GM18517 (cell line): ENCODE data around the gene GRB7.
A peak's percentile ranks its signal among the peaks of the same experiment; 100 is the strongest.

ENCODE experiments used
- ATAC-seq: cut with Tn5 transposase; IDR thresholded peaks from one replicate; pipeline ENCODE4 v1.9.1; 2021; ENCODE audit warnings: mild to moderate bottlenecking, moderate library complexity; ENCODE audit not compliant: unreplicated experiment

The GRB7 gene

DNA sequence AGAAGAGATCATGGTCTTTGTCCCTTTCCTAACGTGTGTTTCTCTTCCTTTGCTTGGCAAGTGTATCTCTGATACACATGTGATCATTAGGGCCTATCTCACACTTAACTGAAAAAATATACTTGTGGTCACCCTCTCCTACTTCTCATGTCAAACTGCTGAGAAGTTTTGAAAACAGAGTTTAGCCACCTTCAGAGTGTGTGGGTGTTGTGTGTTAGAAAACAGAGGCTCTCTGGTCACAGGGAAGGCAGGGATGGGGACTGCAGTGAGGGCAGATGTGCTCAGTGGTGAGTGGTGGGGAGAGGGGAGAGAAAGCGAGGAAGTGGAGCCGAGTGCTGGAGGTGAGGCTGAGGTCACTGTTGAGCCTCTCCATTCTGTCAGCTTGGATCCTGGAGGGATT lies 29.4 kb downstream of the GRB7 start:
- no peak for ATAC-seq

- peak; percentile 47 for ATAC-seq
Measured at GRCh38 chr17:39769974-39770587, 32.3 kb downstream of the GRB7 start.

GRCh38 chr17:39772415-39772814 lies 34.7 kb downstream of the GRB7 start:
- no peak for ATAC-seq

DNA sequence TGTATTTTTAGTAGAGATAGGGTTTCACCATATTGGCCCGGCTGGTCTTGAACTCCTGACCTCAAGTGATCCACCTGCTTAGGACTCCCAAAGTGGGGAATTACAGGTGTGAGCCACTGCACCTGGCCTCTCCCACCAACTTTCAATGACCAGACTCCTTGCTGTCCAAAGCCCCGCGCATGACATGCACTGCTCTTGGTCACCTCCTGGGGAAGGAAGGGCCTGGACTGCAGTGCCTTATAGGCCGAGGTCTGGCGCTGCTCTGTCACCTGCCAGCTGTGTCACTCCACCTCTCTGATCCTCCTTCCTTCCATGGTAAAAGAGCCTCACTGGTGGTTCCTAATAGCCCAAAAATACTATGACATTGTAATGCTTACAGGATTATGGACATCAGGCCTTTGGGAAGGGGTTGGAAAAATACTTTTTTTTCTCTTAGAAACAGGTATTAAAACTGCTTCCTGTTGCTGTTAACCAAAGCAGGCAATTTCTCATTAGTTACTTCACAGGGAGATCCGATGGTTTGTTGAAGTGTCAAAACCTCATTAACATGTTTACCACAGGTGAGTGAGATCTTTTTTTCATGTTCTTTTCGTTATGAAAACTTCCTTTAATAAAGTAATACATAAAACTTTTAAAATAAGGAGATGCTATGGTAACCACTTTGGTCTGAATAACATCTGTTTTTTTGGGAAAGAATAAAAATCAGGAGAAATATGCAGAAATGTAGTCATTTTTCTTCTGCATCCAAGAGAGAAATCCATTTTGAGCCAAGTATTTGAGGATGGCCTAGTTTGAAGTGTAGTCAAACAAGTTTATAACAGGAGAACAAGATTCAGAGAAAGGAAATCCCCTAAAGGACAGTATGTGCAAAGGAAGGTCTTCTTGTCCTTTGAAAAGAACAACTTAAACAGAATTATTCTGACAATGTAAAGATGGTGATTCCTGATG lies 35.5 kb downstream of the GRB7 start:
- no peak for ATAC-seq

GRCh38 chr17:39774047-39774446 lies 36.3 kb downstream of the GRB7 start:
- ATAC-seq: no peak

DNA sequence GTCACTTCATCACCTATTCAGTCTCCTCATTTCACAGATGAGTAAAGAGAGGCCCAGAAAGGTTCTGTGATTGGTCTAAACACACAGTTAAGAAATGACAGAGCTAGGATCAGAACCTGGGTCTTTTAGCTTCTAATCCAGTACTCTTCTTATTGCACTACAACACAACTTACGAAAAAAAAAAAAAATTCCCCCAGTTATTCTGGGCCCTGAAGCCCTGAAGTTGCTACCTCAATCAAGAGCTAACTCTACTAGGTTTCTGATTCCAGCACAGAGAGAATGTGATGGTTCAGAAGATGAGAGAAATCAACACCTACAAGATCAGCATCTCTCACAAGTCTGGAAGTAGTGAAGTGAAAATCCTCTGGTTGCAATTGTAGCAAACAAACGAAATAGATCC lies 37.3 kb downstream of the GRB7 start:
- ATAC-seq: no peak

GRCh38 chr17:39776252-39776651 lies 38.5 kb downstream of the GRB7 start:
- ATAC-seq: no peak

DNA sequence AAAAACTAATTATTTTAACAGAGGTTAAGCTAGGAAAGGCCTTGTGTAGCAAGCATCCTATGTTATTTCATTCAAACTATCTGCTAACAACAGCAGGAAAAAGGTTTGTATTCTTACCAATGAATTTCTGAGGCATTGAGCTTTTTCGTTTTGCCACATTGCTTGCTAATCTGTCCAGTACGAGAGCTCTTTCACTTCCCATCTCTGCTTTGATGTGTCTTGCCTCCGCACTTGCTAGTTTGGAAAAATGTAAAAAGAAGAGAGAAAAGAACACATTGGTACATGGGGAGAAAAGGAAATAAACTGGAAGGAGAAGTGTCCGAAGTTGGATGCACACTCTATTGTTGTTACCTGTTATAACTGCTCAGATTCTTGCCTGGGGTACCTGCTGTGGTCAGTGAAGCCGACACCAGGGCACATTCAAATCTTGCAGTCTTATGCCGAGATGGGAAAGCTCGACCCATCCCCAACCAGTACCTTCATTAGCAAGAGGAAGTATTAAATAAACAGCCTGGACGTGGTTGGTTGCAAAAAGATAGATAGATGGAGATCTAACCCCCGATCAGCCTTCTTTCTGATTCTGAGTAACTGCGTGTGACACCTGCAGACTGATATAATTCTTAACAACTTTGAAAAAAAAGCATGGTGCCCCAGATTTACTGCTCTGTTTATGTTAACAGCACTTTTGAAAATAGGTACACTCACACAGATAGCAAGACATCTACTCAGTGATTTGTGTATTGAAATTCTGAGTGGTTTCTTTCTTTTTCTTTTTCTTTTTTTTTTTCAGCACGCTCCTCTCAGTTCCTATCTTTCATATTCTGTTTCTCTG lies 40.0 kb downstream of the GRB7 start:
- ATAC-seq: peak; percentile 60

DNA sequence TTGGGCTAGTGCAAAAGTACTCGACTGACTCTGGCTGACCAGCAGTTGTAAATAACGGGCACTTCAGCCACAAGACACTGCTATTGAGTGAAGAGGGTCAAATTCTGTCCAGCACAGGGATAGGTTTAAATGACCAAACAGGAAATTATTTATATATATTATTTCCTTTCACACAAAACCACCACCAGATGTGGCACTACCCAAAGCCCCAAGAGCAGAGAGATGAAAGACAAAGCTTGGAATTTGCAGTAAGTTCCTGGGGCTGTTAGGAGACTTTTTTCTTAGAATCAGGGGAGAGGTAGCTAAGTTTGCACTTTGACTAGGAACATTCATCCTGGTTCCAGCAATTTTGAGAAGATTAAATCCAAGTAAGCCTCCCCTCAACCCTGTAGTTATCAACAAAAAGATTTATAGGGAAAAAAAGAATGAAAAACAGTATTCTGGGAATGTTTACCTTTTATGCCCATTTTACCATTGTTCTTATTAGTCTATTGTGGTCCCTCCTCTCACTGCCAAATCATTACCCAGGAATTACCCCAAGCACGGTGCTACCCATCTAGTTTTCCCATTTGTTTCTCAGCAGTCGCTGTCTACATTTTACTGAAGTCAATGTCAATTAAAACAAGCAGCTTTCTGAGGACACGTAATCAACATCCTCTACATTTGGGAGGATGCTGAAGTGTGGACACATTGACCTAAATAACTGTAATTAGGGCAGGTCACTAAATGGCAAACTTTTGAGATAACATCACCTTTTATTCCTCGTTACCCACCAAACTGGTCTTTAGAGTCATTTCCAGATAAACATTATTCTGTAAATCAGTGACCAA lies 43.5 kb downstream of the GRB7 start:
- no peak for ATAC-seq

- ATAC-seq: no peak
Measured at GRCh38 chr17:39781861-39782213, 44.1 kb downstream of the GRB7 start.

DNA sequence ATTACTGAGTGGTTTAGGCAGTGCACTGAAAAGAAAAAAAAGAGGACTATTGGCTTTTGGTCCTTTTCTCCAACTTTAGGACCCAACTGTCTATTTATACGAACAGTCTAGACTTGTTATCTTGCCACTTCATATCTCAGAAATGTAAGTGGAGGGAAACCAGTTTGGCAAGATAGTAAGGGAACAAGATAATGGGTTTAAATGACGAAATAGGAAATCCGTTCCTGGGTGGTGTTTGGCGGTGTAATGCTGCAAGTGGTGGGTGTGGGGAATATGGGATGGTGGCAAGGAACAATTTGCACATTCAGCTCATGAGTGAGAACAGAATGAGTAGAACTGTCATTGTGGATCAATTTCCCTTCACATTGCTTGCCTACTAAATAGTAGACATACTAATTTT lies 44.7 kb downstream of the GRB7 start:
- no peak for ATAC-seq

GRCh38 chr17:39782980-39783379 lies 45.2 kb downstream of the GRB7 start:
- ATAC-seq: no peak

- ATAC-seq: no peak
Measured at GRCh38 chr17:39787041-39787440, 49.3 kb downstream of the GRB7 start.

DNA sequence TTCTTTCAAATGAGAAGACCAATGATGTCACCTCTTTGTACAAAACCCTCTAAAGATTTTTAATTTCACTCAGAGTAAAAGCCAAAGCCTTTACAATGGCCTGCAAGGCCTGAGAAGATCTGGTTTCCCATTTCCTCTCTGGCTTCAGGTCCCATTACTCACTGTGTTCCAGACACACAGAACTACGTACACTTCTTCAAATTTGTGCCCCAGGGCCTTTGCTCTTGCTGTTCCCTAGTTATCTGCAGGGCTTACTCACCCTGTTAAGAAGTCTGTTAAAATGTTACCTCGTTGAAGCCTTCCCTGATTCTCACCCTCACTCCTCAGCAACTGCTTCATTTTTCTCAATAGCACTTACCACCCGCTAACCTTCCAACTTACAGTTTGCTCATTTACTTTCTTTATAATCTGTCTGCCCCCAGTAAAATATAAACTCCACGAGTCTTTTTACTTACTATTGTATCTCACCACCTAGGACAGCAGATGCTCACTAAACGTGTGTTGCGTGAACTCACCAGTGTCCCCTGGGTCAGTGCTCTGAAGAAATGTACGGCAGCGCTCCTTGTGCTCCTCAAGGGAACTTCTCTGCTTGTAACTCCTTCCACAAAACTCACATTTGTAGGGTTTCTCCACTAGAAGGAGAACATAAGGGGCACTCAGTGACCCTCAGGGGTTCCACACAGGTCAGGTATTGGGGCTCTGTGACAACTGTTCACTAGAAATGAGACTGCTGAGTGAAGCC lies 50.2 kb downstream of the GRB7 start:
- ATAC-seq: no peak

DNA sequence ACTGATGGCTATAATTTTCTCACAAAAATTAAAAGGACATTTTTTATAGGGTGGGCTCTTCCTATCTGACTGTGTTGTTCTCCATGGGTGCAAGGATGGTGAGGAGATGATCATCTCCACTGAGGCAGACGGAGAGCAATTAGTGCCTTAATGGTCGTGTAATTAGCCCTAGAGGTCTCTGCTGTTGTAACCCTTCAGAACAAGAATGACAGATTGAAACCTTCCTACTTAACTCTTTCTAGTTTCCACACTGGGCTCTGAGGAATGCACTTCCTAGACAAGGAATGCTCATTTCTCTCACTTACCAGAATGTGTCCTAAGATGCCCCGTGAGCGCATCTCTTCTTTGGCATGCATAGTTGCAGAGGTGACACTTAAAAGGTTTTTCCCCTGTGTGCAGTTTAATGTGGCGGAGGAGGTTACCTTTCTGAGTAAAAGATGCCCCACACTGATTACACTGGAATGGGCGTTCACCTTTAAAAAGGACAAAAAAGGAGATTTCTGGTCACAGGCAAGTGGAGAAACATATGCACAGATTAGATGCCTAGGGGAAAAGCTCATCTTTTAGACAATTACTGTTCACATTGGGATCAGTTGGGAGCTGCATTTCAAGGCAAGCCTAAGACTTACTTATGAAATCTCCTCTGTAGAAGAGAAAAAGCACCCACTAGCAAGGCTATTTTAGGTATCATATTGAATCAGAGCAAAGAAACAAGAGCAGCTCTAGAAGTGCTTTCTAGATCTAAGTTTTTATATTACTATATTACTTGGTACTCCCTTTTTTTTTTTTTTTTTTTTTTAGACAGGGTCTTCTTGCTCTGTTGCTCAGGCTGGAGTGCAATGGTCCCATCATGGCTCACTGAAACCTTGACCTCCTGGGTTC lies 53.6 kb downstream of the GRB7 start:
- ATAC-seq: no peak

DNA sequence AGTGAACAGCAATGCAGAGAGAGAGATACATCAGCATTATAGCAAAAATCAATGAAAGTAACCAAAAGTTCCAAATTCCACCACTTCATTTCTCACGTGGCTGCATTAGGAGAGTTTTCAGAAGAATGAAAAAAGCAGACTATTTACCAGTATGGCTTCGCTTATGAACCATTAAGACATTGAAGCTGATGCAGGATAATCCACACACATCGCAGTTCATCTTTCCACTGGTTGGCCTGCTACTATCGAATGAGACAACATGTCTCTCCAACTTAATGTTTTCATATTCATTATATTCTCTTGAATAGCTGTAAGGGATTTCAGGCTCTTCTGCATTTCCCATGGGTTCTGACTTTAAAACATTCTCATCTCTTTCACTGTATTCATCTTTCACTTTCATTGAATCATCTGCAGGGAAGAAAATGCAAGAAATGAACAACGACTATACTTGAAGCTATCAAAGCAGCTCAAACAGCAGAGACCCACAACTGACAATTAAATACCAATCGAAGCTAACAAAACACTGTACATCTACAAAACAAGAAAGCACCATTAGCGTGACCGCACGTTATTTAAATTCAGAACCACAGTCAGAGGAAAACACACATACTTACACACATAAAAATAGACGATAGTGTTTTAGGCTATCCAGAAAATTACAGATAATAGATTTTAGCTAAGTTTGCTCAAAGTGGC lies 54.9 kb downstream of the GRB7 start:
- no peak for ATAC-seq

- ATAC-seq: no peak
Measured at GRCh38 chr17:39793301-39793872, 55.6 kb downstream of the GRB7 start.
